ENCODE data around the gene GALM. TPM values are rescaled to one million over a fixed set of nuclear protein-coding genes. Genes with fewer than 3 reads are reported as not detected.

Gene GALM
- total RNA-seq: 10 to 100 TPM in 3 of 4 donors, 1 to 10 TPM in 1; 9.2 to 17.1 (median 13.2) TPM

DNA sequence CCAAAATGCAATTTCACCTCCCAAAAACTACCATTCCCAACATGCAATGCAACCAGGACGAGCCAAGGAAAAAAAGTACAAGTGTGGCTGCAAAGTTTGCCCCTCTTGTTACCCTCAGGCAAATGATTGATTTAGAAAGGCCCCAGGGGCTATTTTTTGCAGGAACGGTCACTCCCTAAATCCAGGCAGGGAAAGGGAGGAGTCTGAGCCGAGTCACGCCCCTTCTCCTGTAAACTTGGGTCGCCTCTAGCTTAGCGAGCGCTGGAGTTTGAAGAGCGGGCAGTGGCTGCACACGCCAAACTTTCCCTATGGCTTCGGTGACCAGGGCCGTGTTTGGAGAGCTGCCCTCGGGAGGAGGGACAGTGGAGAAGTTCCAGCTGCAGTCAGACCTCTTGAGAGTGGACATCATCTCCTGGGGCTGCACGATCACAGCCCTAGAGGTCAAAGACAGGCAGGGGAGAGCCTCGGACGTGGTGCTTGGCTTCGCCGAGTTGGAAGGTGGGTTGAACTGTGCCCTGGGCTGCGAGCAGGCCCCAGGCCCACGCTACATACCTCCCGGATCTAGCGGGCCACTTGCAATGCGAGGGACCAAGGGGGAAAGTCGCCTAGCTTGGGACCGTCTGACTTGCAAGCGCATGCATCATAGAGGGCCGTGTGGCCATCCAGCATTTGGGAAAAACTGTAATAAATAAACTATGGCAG is at the start of gene GALM:
GALM (plus strand) TSS at position 261 of the 702 bp plus-strand sequence; CDS start at position 309, 48 bp downstream.
- H3K4me3 ChIP-seq: peak within 1 kb of the TSS; percentile 50 to 57
- peak within 1 kb of the TSS; percentile 0 to 79 (median 76) for H3K27ac ChIP-seq
- WGBS, 2 donors (ENCODE audit: low coverage in 1 of 2): 5% methylated on average over 21 of the region's 26 CpGs; no CpG with 5 or more reads in 1 of the 2 donors
- TF ChIP-seq POLR2A (IDR thresholded peaks at IDR 0.05): no peak
- TF ChIP-seq EP300 (IDR thresholded peaks at IDR 0.05): no peak
- TF ChIP-seq, protein P1, sequence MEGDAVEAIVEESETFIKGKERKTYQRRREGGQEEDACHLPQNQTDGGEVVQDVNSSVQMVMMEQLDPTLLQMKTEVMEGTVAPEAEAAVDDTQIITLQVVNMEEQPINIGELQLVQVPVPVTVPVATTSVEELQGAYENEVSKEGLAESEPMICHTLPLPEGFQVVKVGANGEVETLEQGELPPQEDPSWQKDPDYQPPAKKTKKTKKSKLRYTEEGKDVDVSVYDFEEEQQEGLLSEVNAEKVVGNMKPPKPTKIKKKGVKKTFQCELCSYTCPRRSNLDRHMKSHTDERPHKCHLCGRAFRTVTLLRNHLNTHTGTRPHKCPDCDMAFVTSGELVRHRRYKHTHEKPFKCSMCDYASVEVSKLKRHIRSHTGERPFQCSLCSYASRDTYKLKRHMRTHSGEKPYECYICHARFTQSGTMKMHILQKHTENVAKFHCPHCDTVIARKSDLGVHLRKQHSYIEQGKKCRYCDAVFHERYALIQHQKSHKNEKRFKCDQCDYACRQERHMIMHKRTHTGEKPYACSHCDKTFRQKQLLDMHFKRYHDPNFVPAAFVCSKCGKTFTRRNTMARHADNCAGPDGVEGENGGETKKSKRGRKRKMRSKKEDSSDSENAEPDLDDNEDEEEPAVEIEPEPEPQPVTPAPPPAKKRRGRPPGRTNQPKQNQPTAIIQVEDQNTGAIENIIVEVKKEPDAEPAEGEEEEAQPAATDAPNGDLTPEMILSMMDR (IDR thresholded peaks at IDR 0.05): peak in 1 of 4 experiments; percentile 10
- peak; percentile 54 for TF ChIP-seq POLR2AphosphoS5 (IDR thresholded peaks at IDR 0.05)
- no peaks in the 10 kb centered on the region for H3K27me3 ChIP-seq
- no peaks in the 10 kb centered on the region for H3K36me3 ChIP-seq
- ATAC-seq: peak; percentile 95
- H3K9me3 ChIP-seq: no peaks in the 10 kb centered on the region
- H3K4me1 ChIP-seq: peaks cover 0 to 43% (median 11%) of the 10 kb centered on the region in 3 donors

DNA sequence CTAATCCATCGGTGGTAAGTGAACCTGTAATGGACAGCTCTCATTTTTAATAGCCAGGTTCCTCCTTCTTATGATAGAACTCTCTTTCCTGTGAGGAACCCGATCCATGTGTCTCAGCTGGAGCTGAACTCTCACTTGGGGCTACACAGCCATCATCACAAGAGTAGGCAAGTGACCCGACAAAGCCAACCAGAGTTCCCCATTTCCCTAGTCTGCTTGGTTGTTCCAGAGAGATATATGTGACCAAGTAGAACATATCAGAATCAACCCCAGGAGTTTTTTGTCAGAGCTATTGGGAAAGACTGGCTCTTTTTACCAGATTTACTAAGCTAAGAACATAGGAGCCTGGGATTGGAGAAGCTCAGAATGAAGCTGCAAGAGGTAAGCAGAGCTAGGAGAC is 48.6 kb upstream of the GALM start:
- 90% methylated on average over 3 of the region's 3 CpGs; no CpG with 5 or more reads in 1 of the 2 donors for WGBS, 2 donors (ENCODE audit: low coverage in 1 of 2)
- H3K4me1 ChIP-seq: peaks cover 3 to 12% (median 11%) of the 10 kb centered on the region in 3 donors
- TF ChIP-seq, protein P1 (IDR thresholded peaks at IDR 0.05): no peak
- TF ChIP-seq EP300 (IDR thresholded peaks at IDR 0.05) (no peak), POLR2AphosphoS5 (IDR thresholded peaks at IDR 0.05) (no peak), POLR2A (IDR thresholded peaks at IDR 0.05) (no peak)
- H3K9me3 ChIP-seq: no peaks in the 10 kb centered on the region
- no peaks in the 10 kb centered on the region for H3K27me3 ChIP-seq
- H3K36me3 ChIP-seq: no peaks in the 10 kb centered on the region
- no peak overlapping the region for H3K4me3 ChIP-seq
- no peak overlapping the region for H3K27ac ChIP-seq
- no peak for ATAC-seq

DNA sequence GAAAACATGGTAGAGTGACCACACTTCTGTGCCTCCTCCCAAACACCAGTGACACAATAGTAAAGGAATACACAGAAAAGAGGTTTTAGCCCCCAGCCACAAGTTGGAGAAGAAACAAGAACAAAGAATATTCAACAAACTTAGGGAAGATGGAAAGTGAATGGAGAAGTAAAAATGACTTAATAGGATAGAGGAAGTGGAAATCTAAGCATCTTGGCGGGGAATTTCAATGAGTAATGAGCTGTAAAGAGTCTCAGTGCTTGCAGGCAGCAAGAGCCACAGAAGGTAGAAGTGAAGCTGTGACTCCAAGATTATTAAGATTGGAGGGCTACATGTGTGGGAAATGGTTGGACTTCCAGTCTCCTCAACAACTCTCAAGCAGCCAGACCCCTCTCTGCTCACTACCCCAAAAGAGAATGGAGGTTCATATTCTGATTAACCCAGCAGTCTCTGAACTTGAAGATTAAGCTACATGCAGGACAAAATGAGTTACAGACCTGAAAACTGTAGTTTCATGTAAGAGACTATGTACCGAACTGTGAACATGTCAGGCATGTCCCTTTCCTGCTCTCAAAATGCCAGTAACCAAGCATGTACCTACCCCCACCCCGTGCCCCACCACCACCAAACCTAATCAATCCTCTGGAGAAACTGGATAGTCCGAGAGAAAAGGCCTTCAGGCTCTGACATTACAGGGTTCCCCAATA is 46.3 kb upstream of the GALM start:
- peak overlapping the region in 1 of 4 donors; percentile 43 for H3K27ac ChIP-seq
- H3K4me3 ChIP-seq: no peak overlapping the region
- 33 to 54% methylated on average over 1 to 4 of the region's 4 CpGs for WGBS, 2 donors (ENCODE audit: low coverage in 1 of 2)

DNA sequence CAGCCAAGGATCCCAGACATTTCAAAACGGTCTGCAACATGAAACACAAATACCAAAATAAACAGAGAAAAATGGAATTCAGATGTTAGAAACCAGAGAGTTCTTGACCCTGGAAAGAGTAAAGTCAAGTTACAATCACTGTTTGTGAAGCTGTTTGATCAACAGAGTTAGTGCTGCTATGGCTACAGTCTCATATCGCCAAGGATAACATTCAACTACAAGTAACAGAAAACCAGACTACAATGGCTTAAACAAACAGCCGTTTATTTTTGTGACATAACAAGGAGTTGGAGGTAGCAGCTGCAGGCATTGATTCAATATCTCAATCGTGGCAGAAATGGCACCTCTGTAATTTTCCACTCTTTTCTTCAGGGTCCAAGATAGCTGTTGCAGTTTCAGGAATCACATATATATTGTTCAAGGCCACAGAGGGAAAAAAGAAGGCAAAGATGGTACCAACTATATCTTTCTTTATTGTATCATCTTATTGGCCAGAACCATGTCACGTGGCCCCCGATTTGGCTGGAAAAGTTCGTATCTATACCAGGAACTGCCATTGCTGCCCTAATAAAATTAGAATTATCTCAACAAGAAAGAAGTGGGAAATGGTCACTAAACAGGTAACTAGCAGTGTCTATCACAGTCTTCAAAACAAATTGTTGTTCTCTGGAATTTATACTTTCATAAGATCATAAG is 45.5 kb upstream of the GALM start:
- Histone ChIP-seq H3K36me3 (no peaks in the 10 kb centered on the region), H3K9me3 (no peaks in the 10 kb centered on the region), H3K4me1 (peaks cover 3 to 12% (median 11%) of the 10 kb centered on the region in 3 donors), H3K27me3 (no peaks in the 10 kb centered on the region), H3K27ac (peak overlapping the region in 1 of 4 donors; percentile 43), H3K4me3 (no peak overlapping the region)
- TF ChIP-seq POLR2A (IDR thresholded peaks at IDR 0.05): no peak
- no peak for TF ChIP-seq EP300 (IDR thresholded peaks at IDR 0.05)
- TF ChIP-seq POLR2AphosphoS5 (IDR thresholded peaks at IDR 0.05): no peak
- TF ChIP-seq, protein P1 (IDR thresholded peaks at IDR 0.05): no peak
- ATAC-seq: no peak
- WGBS, 2 donors (ENCODE audit: low coverage in 1 of 2): 33 to 41% methylated on average over 6 to 7 of the region's 7 CpGs

More for the DNA sequence above, 46.3 kb upstream of the GALM start:
- no peak for ATAC-seq
- peaks cover 3 to 12% (median 11%) of the 10 kb centered on the region in 3 donors for H3K4me1 ChIP-seq
- no peaks in the 10 kb centered on the region for H3K27me3 ChIP-seq
- no peaks in the 10 kb centered on the region for H3K36me3 ChIP-seq
- TF ChIP-seq POLR2A (IDR thresholded peaks at IDR 0.05) (no peak), EP300 (IDR thresholded peaks at IDR 0.05) (no peak), POLR2AphosphoS5 (IDR thresholded peaks at IDR 0.05) (no peak)
- TF ChIP-seq, protein P1 (IDR thresholded peaks at IDR 0.05): no peak
- H3K9me3 ChIP-seq: no peaks in the 10 kb centered on the region
